HepG2 (cell line): ENCODE measurements around the gene WDR93. TPM values are rescaled to one million over a fixed set of nuclear protein-coding genes. Genes with fewer than 3 reads are reported as not detected.

Experiments used
- MEIS1 ChIP-seq: sonication (generic); formaldehyde crosslinking; IDR thresholded peaks from 2 replicates; pipeline ENCODE4 v1.9.0; 2021; ENCODE audit warnings: mild to moderate bottlenecking, missing genetic modification reagents, moderate library complexity, borderline replicate concordance
- MIER3 ChIP-seq: IDR thresholded peaks from 2 replicates; pipeline ENCODE4 v1.6.1; 2016; ENCODE audit warnings: missing compliant biosample characterization, borderline replicate concordance
- RBM22 ChIP-seq: fragments of 200-400 bp; formaldehyde crosslinking; optimal IDR thresholded peaks from 2 replicates; pipeline ENCODE3; 2017; ENCODE audit warnings: mild to moderate bottlenecking, low read length, moderate library complexity
- RORA ChIP-seq: sonication (generic); formaldehyde crosslinking; IDR thresholded peaks from 2 replicates; pipeline ENCODE4 v1.5.0; 2020; ENCODE audit warnings: mild to moderate bottlenecking, missing genetic modification reagents, moderate library complexity
- SETDB1 ChIP-seq: sonication (generic); formaldehyde crosslinking; IDR thresholded peaks from 2 replicates; pipeline ENCODE4 v1.5.1; 2020; ENCODE audit warnings: missing genetic modification reagents, mild to moderate bottlenecking, borderline replicate concordance
- SRF ChIP-seq: IDR thresholded peaks from 2 replicates; pipeline ENCODE4 v1.6.1; 2011; ENCODE audit warnings: mild to moderate bottlenecking, low read depth, low read length, moderate library complexity
- ZBTB2 ChIP-seq: sonication (generic); formaldehyde crosslinking; IDR thresholded peaks from 2 replicates; pipeline ENCODE4 v1.8.0; 2022; ENCODE audit warnings: low read depth, missing genetic modification reagents
- ZBTB7A ChIP-seq: sonication (generic); formaldehyde crosslinking; IDR thresholded peaks from 2 replicates; pipeline ENCODE4 v1.8.0; 2022; ENCODE audit warnings: mild to moderate bottlenecking, missing genetic modification reagents
- ZFY ChIP-seq: sonication (generic); formaldehyde crosslinking; IDR thresholded peaks from 2 replicates; pipeline ENCODE4 v1.4.0; 2020; ENCODE audit warnings: missing genetic modification reagents
- ZNF143 ChIP-seq: sonication (generic); formaldehyde crosslinking; IDR thresholded peaks from 2 replicates; pipeline ENCODE4 v1.4.0; 2020; ENCODE audit warnings: missing genetic modification reagents
- ZNF292 ChIP-seq: sonication (generic); formaldehyde crosslinking; IDR thresholded peaks from 2 replicates; pipeline ENCODE4 v1.8.1; 2022; ENCODE audit warnings: mild to moderate bottlenecking, low read depth, missing genetic modification reagents, borderline replicate concordance
- ZNF432 ChIP-seq: sonication (generic); formaldehyde crosslinking; IDR thresholded peaks from 2 replicates; pipeline ENCODE4 v1.5.0; 2020; ENCODE audit warnings: missing genetic modification reagents, mild to moderate bottlenecking, borderline replicate concordance
- ZNF441 ChIP-seq: sonication (generic); formaldehyde crosslinking; IDR thresholded peaks from 2 replicates; pipeline ENCODE4 v1.7.0; 2021; ENCODE audit warnings: missing genetic modification reagents, borderline replicate concordance
- ZNF644 ChIP-seq: IDR thresholded peaks from 2 replicates; pipeline ENCODE4 v1.6.1; 2016; ENCODE audit warnings: low read depth
- ZNF713 ChIP-seq: sonication (generic); formaldehyde crosslinking; IDR thresholded peaks from 2 replicates; pipeline ENCODE4 v1.4.0; 2020; ENCODE audit warnings: mild to moderate bottlenecking, missing genetic modification reagents
- ZNF720 ChIP-seq: sonication (generic); formaldehyde crosslinking; IDR thresholded peaks from 2 replicates; pipeline ENCODE4 v1.4.0; 2020; ENCODE audit warnings: missing genetic modification reagents
- ZNF790 ChIP-seq: sonication (generic); formaldehyde crosslinking; IDR thresholded peaks from 2 replicates; pipeline ENCODE4 v1.8.0; 2022; ENCODE audit warnings: missing genetic modification reagents, mild to moderate bottlenecking, borderline replicate concordance
- ZNF879 ChIP-seq: sonication (generic); formaldehyde crosslinking; IDR thresholded peaks from 2 replicates; pipeline ENCODE4 v1.8.1; 2023; ENCODE audit warnings: missing genetic modification reagents
- ZSCAN20 ChIP-seq: sonication (generic); formaldehyde crosslinking; IDR thresholded peaks from 2 replicates; pipeline ENCODE4 v1.4.0; 2020; ENCODE audit warnings: missing genetic modification reagents, mild to moderate bottlenecking, borderline replicate concordance
- polyA plus RNA-seq, 8 experiments: library from polyadenylated mRNA; depleted of rRNA in 3 of 8; stranded (reverse) in 7 of 8; unstranded in 1 of 8; fragments of >200 nt; fragmentation: Illumina TruSeq in 4 of 8; extraction: Trizol in 4 of 8; gene quantifications; 2 replicates each; pipeline versions ENCODE4 v1.2.1 to v1.2.3, GENCODE V29; 2011 to 2016; ENCODE audit warnings: low read depth in 4 of 8, missing spikeins in 1 of 8, mixed read lengths in 1 of 8; ENCODE audit not compliant: insufficient read depth in 1 of 8
- total RNA-seq, 5 experiments: library from RNA; depleted of rRNA; stranded (reverse); fragments of >200 nt; fragmentation: Illumina TruSeq; extraction: Trizol; gene quantifications; 2 replicates each; pipeline ENCODE4 v1.2.3, GENCODE V29; 2016; ENCODE audit warnings: low read depth in 1 of 5
- TF ChIP-seq, protein P1 (sequence below): sonication (generic); formaldehyde crosslinking; IDR thresholded peaks from 2 replicates; pipeline ENCODE4 v1.8.1; 2023; ENCODE audit warnings: mild to moderate bottlenecking, inconsistent platforms, moderate library complexity, missing genetic modification reagents, borderline replicate concordance
- TF ChIP-seq, protein P2 (sequence below): sonication (generic); formaldehyde crosslinking; conservative IDR thresholded peaks from 2 replicates; pipeline ENCODE4 v1.8.0; 2022; ENCODE audit warnings: low read depth, missing genetic modification reagents
- TF ChIP-seq, protein P3 (sequence below): sonication (generic); formaldehyde crosslinking; IDR thresholded peaks from 2 replicates; pipeline ENCODE4 v1.5.0; 2020; ENCODE audit warnings: missing genetic modification reagents

The WDR93 gene
- total and polyA plus RNA-seq, 2 of the 13 experiments (the other 11 are each of a cell fraction or from before 2014, with no cell fraction given), result 0.07 TPM; not detected in 1

DNA sequence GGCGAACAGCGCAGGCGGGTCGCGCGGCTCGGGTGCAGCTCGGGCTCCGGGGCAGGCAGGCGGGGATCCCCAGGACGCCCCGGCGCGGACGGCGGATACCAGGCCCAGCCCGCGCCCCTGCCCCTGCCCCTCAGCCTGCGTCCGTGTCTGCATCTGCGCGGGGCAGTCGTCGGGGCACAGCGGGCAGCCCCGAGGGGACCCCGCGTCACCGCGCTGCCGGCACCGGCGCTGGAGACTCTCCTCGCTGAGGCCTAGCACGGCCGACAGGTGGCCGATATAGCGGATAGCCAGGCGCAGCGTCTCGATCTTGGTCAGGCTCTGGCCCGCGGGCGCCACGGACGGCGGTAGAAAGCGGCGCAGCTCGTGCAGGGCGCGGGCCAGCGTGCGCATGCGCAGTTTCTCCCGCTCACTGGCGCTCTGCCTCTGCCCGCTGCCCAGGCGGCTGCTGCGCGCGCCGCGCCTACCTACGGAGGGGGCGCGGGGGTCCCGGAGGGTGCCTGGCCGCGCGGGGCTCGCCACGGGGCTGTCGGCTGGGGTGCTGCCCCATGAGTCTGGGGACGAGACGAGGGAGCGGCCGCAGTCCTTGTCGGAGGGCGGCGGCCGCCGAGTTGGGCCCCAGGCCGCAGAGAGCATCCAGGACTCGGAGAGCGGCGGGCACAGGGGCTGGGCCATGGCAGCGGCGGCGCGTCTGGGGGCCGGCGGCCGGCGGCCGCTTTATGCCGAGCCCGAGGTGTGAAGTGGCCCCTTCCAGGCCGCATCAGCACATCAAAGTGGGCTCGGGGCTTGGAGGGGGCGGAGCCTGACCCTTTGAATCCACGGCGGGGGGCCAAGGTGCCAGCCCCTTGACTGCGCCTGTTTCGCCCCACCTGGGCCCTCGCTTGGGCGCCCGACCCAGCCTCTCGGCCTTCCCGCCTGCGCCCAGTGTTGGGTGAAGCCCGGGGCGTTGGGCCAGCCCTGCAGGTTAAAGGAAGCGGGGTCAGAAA is 60.2 kb downstream of the WDR93 start, which contains the start of gene MESP1 (continued):
- TF ChIP-seq, protein P1, sequence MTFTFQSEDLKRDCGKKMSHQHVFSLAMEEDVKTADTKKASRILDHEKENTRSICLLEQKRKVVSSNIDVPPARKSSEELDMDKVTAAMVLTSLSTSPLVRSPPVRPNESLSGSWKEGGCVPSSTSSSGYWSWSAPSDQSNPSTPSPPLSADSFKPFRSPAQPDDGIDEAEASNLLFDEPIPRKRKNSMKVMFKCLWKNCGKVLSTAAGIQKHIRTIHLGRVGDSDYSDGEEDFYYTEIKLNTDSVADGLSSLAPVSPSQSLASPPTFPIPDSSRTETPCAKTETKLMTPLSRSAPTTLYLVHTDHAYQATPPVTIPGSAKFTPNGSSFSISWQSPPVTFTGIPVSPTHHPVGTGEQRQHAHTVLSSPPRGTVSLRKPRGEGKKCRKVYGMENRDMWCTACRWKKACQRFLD (CRISPR knock-in tag), result peak; percentile 73; the same call in 1 of the 2 replicates
- TF ChIP-seq RORA (CRISPR knock-in tag) (no peak), ZNF713 (CRISPR knock-in tag) (no peak), ZNF432 (CRISPR knock-in tag) (no peak), RBM22 (no peak), MEIS1 (CRISPR knock-in tag) (0 out of 2 replicates have a peak, but pooled peaks have one; percentile 29), ZSCAN20 (CRISPR knock-in tag) (no peak), MIER3 (CRISPR knock-in tag) (no peak; the same call in 1 of the 2 replicates), ZNF720 (CRISPR knock-in tag) (no peak), ZNF441 (CRISPR knock-in tag) (no peak), SRF (no peak), ZNF790 (CRISPR knock-in tag) (peak; percentile 95; the same call in 1 of the 2 replicates), ZNF644 (CRISPR knock-in tag) (no peak), SETDB1 (CRISPR knock-in tag) (no peak), ZBTB7A (no peak), ZNF143 (CRISPR knock-in tag) (peak; percentile 34; the same call in 1 of the 2 replicates), ZFY (CRISPR knock-in tag) (peak; percentile 90), ZBTB2 (CRISPR knock-in tag) (0 out of 2 replicates have a peak, but pooled peaks have one; percentile 41), ZNF879 (no peak), ZNF292 (CRISPR knock-in tag) (no peak)
- TF ChIP-seq, protein P2, sequence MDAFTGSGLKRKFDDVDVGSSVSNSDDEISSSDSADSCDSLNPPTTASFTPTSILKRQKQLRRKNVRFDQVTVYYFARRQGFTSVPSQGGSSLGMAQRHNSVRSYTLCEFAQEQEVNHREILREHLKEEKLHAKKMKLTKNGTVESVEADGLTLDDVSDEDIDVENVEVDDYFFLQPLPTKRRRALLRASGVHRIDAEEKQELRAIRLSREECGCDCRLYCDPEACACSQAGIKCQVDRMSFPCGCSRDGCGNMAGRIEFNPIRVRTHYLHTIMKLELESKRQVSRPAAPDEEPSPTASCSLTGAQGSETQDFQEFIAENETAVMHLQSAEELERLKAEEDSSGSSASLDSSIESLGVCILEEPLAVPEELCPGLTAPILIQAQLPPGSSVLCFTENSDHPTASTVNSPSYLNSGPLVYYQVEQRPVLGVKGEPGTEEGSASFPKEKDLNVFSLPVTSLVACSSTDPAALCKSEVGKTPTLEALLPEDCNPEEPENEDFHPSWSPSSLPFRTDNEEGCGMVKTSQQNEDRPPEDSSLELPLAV, result no peak
- TF ChIP-seq, protein P3, sequence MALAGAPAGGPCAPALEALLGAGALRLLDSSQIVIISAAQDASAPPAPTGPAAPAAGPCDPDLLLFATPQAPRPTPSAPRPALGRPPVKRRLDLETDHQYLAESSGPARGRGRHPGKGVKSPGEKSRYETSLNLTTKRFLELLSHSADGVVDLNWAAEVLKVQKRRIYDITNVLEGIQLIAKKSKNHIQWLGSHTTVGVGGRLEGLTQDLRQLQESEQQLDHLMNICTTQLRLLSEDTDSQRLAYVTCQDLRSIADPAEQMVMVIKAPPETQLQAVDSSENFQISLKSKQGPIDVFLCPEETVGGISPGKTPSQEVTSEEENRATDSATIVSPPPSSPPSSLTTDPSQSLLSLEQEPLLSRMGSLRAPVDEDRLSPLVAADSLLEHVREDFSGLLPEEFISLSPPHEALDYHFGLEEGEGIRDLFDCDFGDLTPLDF, result peak; percentile 82
